ENCODE measurements around the gene PDZD4.
A peak's percentile ranks its signal among the peaks of the same experiment; 100 is the strongest.

The PDZD4 gene

DNA sequence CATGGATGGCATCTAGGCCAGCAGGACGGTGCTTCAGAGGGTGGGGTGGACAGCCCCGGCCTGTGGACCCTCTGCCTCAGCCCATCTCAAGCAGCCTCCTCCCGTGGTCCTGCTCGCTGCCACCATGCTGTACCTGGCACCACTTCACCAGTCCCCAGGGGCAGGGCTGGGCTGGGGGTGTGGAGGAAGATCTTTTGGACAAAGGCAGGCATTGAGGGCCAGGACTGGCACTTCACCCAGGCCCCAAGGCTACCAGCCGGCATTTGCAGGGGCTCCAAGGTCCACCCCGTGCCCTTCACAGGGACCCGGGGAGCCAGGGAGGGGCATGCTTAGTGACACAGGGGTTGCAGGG lies 65.6 kb downstream of the PDZD4 start:
- DNase-seq: no peak
- Histone ChIP-seq H3K56ac (ENCODE audit: low read length) (no peak overlapping the region), H2BK15ac (replicated peaks; ENCODE audit: low read depth) (no peak overlapping the region), H3K4me3 (ENCODE audit: low read length) (no peak overlapping the region), H3K18ac (ENCODE audit: low read length) (no peak overlapping the region), H4K5ac (ENCODE audit: low read length) (no peak overlapping the region), H3K4me1 (ENCODE audit: control insufficient read depth, low read depth, low read length) (no peaks in the 10 kb centered on the region), H3K27me3 (ENCODE audit: insufficient read depth, low read length, poor library complexity) (no peaks in the 10 kb centered on the region), H2AK5ac (ENCODE audit: low read length) (no peak overlapping the region), H3K79me1 (ENCODE audit: low read length) (no peaks in the 10 kb centered on the region), H3K23ac (ENCODE audit: low read length) (no peak overlapping the region), H3K27ac (ENCODE audit: low read depth, low read length) (no peak overlapping the region), H3K9ac (ENCODE audit: low read length) (no peak overlapping the region), H2BK5ac (ENCODE audit: low read length) (no peak overlapping the region), H3K36me3 (ENCODE audit: control insufficient read depth, insufficient read depth, low read length) (no peaks in the 10 kb centered on the region), H3K4ac (ENCODE audit: low read depth, low read length) (no peak overlapping the region), H2BK120ac (ENCODE audit: low read depth, low read length) (no peak overlapping the region), H3K4me2 (ENCODE audit: low read length) (no peak overlapping the region), H4K8ac (ENCODE audit: low read depth, low read length) (no peak overlapping the region), H3K79me2 (ENCODE audit: control insufficient read depth, insufficient read depth, low read length) (no peaks in the 10 kb centered on the region)
- no CpG with 5 or more reads among the region's 7 CpGs for WGBS (ENCODE audit: extremely low coverage, insufficient coverage, low lambda C conversion rate)

DNA sequence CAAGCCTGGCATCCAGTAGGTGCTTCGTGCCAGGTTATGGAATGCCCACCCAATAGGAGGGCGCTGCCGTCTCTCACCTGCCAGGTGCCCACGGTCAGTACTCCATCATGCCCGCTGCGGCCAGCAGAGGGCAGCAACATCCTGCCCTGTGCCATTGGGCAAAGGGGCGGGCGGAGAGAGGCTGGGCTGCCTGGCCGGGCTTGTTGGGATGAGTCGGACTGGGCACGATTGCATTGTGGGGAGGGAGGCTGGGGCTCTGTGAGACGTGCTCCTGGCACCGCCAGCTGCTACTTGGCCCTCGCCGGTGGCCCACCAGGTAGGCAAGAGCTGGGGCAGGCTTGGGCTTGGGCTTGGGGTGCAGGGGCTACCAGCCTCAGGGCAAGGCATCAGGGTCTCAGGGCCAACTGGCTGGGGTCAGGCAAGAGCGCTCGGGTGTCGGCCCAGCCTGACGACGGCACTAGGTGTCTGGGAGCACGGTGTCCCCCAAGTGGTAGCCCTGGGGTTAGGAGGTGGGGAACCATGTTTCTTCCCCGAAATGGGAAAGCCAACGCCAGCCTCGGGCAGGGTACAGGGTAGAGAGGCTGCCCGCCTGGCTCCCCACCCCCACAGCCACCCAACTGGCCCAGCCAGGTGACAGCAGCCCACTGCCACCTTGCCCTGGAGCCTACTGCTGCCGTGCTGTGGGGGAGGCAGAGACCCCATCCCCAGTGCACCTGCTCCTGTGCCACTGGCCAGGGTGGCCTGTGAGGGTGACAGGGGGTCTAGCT lies 66.2 kb downstream of the PDZD4 start, which contains the start of gene PLXNB3:
PLXNB3 (plus strand) TSS at position 261 of the 767 bp plus-strand sequence. CDS start 1,287 bp downstream, outside the sequence.
- Histone ChIP-seq H3K4ac (ENCODE audit: low read depth, low read length) (no peak within 1 kb of the TSS), H3K27ac (ENCODE audit: low read depth, low read length) (no peak within 1 kb of the TSS), H3K27me3 (ENCODE audit: insufficient read depth, low read length, poor library complexity) (no peaks in the 10 kb centered on the region), H3K18ac (ENCODE audit: low read length) (no peak within 1 kb of the TSS), H3K4me3 (ENCODE audit: low read length) (no peak within 1 kb of the TSS), H4K5ac (ENCODE audit: low read length) (no peak within 1 kb of the TSS), H3K79me2 (ENCODE audit: control insufficient read depth, insufficient read depth, low read length) (no peaks in the 10 kb centered on the region), H3K4me1 (ENCODE audit: control insufficient read depth, low read depth, low read length) (no peaks in the 10 kb centered on the region), H3K9ac (ENCODE audit: low read length) (no peak within 1 kb of the TSS), H3K36me3 (ENCODE audit: control insufficient read depth, insufficient read depth, low read length) (no peaks in the 10 kb centered on the region), H2BK15ac (replicated peaks; ENCODE audit: low read depth) (no peak within 1 kb of the TSS), H4K8ac (ENCODE audit: low read depth, low read length) (no peak within 1 kb of the TSS), H2BK120ac (ENCODE audit: low read depth, low read length) (no peak within 1 kb of the TSS), H3K79me1 (ENCODE audit: low read length) (no peaks in the 10 kb centered on the region), H2AK5ac (ENCODE audit: low read length) (no peak within 1 kb of the TSS), H3K4me2 (ENCODE audit: low read length) (no peak within 1 kb of the TSS), H3K23ac (ENCODE audit: low read length) (no peak within 1 kb of the TSS), H2BK5ac (ENCODE audit: low read length) (no peak within 1 kb of the TSS), H3K56ac (ENCODE audit: low read length) (peak within 1 kb of the TSS; percentile 78)
- WGBS (ENCODE audit: extremely low coverage, insufficient coverage, low lambda C conversion rate): no CpG with 5 or more reads among the region's 26 CpGs
- peak; percentile 67 for DNase-seq

DNA sequence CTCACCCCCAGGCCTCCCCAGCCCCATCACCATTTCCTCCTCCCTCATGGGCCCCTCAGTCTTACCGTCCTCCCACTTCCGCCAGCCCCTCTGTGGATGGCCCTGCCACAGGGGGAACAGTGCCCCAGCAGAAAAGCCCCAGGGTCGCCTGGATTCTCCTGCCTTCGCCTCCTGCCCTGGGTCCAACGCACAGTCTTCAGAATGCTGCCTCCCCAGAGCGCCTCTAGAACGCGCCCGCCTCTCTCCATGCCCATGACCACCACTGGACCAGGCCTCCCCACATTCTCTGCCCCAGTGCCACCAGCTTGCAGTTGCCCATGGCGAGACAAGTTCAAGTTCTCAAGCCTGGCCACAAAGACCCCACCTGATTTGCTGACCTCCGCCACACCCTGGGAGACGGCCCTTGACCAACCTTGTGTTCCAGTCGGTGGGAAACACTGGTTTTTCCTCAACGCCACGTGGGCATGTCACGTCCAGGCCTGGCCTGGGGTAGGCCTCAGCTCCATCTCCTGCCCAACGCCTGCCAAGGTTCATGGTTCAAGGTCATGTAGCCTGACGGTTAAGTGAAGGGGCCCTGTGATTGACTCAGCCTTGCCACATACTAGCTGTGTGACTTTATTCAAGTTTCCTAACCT lies 66.9 kb downstream of the PDZD4 start:
- Histone ChIP-seq H3K56ac (ENCODE audit: low read length) (no peak overlapping the region), H3K4me2 (ENCODE audit: low read length) (no peak overlapping the region), H3K36me3 (ENCODE audit: control insufficient read depth, insufficient read depth, low read length) (no peaks in the 10 kb centered on the region), H3K27ac (ENCODE audit: low read depth, low read length) (no peak overlapping the region), H2BK15ac (replicated peaks; ENCODE audit: low read depth) (no peak overlapping the region), H3K9ac (ENCODE audit: low read length) (no peak overlapping the region), H3K18ac (ENCODE audit: low read length) (no peak overlapping the region), H4K5ac (ENCODE audit: low read length) (no peak overlapping the region), H2AK5ac (ENCODE audit: low read length) (no peak overlapping the region), H3K4me1 (ENCODE audit: control insufficient read depth, low read depth, low read length) (no peaks in the 10 kb centered on the region), H3K27me3 (ENCODE audit: insufficient read depth, low read length, poor library complexity) (no peaks in the 10 kb centered on the region), H4K8ac (ENCODE audit: low read depth, low read length) (no peak overlapping the region), H2BK5ac (ENCODE audit: low read length) (no peak overlapping the region), H3K23ac (ENCODE audit: low read length) (no peak overlapping the region), H3K4me3 (ENCODE audit: low read length) (no peak overlapping the region), H3K79me2 (ENCODE audit: control insufficient read depth, insufficient read depth, low read length) (no peaks in the 10 kb centered on the region), H2BK120ac (ENCODE audit: low read depth, low read length) (no peak overlapping the region), H3K4ac (ENCODE audit: low read depth, low read length) (no peak overlapping the region), H3K79me1 (ENCODE audit: low read length) (no peaks in the 10 kb centered on the region)
- WGBS (ENCODE audit: extremely low coverage, insufficient coverage, low lambda C conversion rate): no CpG with 5 or more reads among the region's 18 CpGs
- no peak for DNase-seq

DNA sequence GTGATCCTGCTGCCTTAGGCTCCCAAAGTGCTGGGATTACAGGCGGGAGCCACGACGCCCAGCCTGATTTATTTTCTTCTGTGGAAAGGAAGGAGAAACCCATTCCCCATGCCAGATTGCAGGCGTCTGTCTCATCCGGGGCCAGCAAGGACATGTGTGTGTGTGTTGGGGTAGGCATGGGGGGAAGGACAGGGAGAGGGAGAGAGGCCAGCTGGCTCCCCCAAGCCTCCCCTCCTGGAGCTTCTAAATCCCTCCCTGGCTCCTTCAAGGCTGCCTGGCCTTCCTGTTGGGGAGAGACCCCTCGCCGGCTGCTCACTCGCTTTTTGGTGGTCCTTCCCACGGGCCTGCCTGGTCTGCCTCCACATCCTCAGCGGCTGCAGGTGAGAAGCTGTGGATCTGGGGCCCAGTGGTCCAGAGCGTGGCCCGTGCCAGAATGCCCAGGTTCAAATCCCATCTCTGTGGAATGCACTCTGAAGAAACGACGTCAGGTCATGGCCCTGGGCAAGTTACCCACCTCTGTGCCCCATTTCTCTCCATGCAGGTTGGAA lies 67.6 kb downstream of the PDZD4 start:
- Histone ChIP-seq H2BK5ac (ENCODE audit: low read length) (no peak overlapping the region), H3K79me2 (ENCODE audit: control insufficient read depth, insufficient read depth, low read length) (no peaks in the 10 kb centered on the region), H3K27me3 (ENCODE audit: insufficient read depth, low read length, poor library complexity) (no peaks in the 10 kb centered on the region), H2BK15ac (replicated peaks; ENCODE audit: low read depth) (no peak overlapping the region), H3K36me3 (ENCODE audit: control insufficient read depth, insufficient read depth, low read length) (no peaks in the 10 kb centered on the region), H4K8ac (ENCODE audit: low read depth, low read length) (no peak overlapping the region), H3K18ac (ENCODE audit: low read length) (no peak overlapping the region), H3K9ac (ENCODE audit: low read length) (no peak overlapping the region), H4K5ac (ENCODE audit: low read length) (no peak overlapping the region), H3K4me3 (ENCODE audit: low read length) (no peak overlapping the region), H3K56ac (ENCODE audit: low read length) (no peak overlapping the region), H3K4me2 (ENCODE audit: low read length) (no peak overlapping the region), H2AK5ac (ENCODE audit: low read length) (no peak overlapping the region), H2BK120ac (ENCODE audit: low read depth, low read length) (no peak overlapping the region), H3K4me1 (ENCODE audit: control insufficient read depth, low read depth, low read length) (no peaks in the 10 kb centered on the region), H3K79me1 (ENCODE audit: low read length) (no peaks in the 10 kb centered on the region), H3K27ac (ENCODE audit: low read depth, low read length) (no peak overlapping the region), H3K23ac (ENCODE audit: low read length) (no peak overlapping the region), H3K4ac (ENCODE audit: low read depth, low read length) (no peak overlapping the region)
- no peak for DNase-seq
- WGBS (ENCODE audit: extremely low coverage, insufficient coverage, low lambda C conversion rate): no CpG with 5 or more reads among the region's 14 CpGs

DNA sequence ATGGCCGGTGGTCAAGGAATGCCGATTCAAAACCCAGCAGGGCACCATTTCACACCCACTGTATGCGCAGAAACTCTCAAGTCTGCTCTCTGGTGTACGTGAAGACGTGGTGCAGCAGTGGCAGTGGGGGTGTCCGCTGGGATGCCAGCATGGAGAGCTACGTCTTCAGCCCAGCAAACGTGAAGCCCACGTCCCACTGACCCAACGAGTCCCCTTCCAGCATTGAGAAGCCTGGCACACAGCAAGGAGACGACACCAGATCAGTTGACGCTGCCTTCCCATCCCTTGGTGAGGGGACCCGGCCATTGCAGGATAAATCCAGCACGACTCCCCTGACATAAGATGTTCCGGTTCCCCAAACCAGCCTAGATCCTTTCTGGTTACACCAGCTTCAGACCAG lies 68.5 kb downstream of the PDZD4 start:
- no peaks in the 10 kb centered on the region for H3K27me3 ChIP-seq (ENCODE audit: insufficient read depth, low read length, poor library complexity)
- no peak overlapping the region for H3K4me3 ChIP-seq (ENCODE audit: low read length)
- H3K27ac ChIP-seq (ENCODE audit: low read depth, low read length): no peak overlapping the region
- H4K8ac ChIP-seq (ENCODE audit: low read depth, low read length): no peak overlapping the region
- peak; percentile 19 for DNase-seq
- H3K36me3 ChIP-seq (ENCODE audit: control insufficient read depth, insufficient read depth, low read length): no peaks in the 10 kb centered on the region
- no peak overlapping the region for H2BK5ac ChIP-seq (ENCODE audit: low read length)
- no peak overlapping the region for H4K5ac ChIP-seq (ENCODE audit: low read length)
- no peak overlapping the region for H3K4ac ChIP-seq (ENCODE audit: low read depth, low read length)
- no peak overlapping the region for H3K4me2 ChIP-seq (ENCODE audit: low read length)
- no peak overlapping the region for H2BK120ac ChIP-seq (ENCODE audit: low read depth, low read length)
- no peak overlapping the region for H3K9ac ChIP-seq (ENCODE audit: low read length)
- no CpG with 5 or more reads among the region's 15 CpGs for WGBS (ENCODE audit: extremely low coverage, insufficient coverage, low lambda C conversion rate)
- H3K23ac ChIP-seq (ENCODE audit: low read length): no peak overlapping the region
- H3K56ac ChIP-seq (ENCODE audit: low read length): no peak overlapping the region
- no peaks in the 10 kb centered on the region for H3K79me1 ChIP-seq (ENCODE audit: low read length)
- no peaks in the 10 kb centered on the region for H3K4me1 ChIP-seq (ENCODE audit: control insufficient read depth, low read depth, low read length)
- H3K79me2 ChIP-seq (ENCODE audit: control insufficient read depth, insufficient read depth, low read length): no peaks in the 10 kb centered on the region
- H2BK15ac ChIP-seq (replicated peaks; ENCODE audit: low read depth): no peak overlapping the region
- H3K18ac ChIP-seq (ENCODE audit: low read length): no peak overlapping the region
- no peak overlapping the region for H2AK5ac ChIP-seq (ENCODE audit: low read length)
